ENCODE data around the gene EDEM3.

The EDEM3 gene

DNA sequence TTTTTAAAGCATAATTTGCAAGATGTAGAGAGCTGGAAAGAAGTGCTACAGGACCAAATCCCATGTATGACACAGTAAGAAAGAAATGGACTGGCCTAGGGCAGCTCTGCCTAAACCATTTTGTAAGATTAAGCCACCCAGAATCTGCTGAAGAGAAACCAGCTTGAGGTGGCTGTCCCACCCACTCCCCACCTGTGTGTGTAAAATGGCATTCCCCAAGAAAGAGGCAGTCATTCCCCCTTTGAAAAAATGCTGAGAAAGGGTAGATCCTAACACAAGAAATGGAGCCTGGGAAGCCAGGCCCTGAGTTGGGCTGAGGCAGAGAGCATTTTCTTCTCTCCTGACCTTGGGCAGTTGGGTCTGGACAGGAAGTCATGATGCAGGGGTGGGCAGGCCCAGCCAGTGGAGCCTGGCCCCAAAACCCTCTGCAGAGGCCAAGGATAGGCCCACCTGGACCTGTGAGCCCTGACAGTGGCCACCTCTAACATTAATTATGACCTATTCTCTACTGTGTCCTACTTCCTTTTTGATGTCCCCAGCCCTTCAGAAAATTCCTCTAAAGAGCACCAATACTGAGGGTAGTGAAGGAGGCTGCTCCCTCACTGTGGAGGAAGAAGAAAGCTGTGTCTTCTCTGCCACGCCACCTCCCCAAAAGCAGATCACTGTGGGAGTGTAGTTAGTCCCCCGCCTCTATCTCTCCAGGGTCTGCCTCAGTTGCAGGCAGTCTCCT is 94.0 kb downstream of the EDEM3 start:
- Mint-ChIP-seq H3K9me3 (no peaks in the 10 kb centered on the region), H3K27me3 (ENCODE audit: low read depth) (peaks cover 14% of the 10 kb centered on the region), H3K4me3 (no peak overlapping the region), H3K27ac (peak overlapping the region; percentile 16 to 48 (median 42)), H3K36me3 (ENCODE audit: low read depth) (no peaks in the 10 kb centered on the region), H3K4me1 (peaks cover 34% of the 10 kb centered on the region)
- TF ChIP-seq CTCF (IDR thresholded peaks at IDR 0.05; ENCODE audit: unreplicated experiment in 3 of 3): no peak

GRCh38 chr1:184658055-184658454 is 96.6 kb downstream of the EDEM3 start:
- Mint-ChIP-seq H3K9me3 (no peaks in the 10 kb centered on the region), H3K27me3 (ENCODE audit: low read depth) (no peaks in the 10 kb centered on the region)

DNA sequence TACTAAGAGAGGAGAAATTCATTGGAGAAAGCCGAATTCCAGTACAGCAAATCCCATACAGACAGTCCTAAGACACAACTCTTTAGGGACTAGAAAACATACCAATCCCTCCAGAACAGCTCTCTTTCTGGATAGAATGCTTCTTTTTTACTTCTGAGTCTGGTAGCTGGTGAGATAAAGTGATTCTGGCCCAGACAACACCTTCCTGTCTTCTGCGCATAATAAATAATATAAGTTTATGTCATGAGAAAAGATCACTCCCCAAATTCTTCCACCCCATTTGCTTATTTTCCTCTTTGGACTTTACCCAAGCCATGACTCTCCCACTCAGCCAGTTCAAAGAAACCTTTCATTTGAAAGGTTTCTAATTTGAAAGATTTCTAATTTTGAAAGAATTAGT is 98.4 kb downstream of the EDEM3 start:
- H3K36me3 Mint-ChIP-seq (ENCODE audit: low read depth): no peaks in the 10 kb centered on the region
- H3K4me3 Mint-ChIP-seq: no peak overlapping the region
- H3K27me3 Mint-ChIP-seq (ENCODE audit: low read depth): no peaks in the 10 kb centered on the region
- H3K4me1 Mint-ChIP-seq: peaks cover 21% of the 10 kb centered on the region
- peak overlapping the region in 2 of 3 experiments; percentile 19 to 20 for H3K27ac Mint-ChIP-seq
- H3K9me3 Mint-ChIP-seq: peaks cover 10% of the 10 kb centered on the region
- no peak for TF ChIP-seq CTCF (IDR thresholded peaks at IDR 0.05; ENCODE audit: unreplicated experiment in 3 of 3)

More at GRCh38 chr1:184658055-184658454, 96.6 kb downstream of the EDEM3 start:
- Mint-ChIP-seq H3K4me1 (peaks cover 26% of the 10 kb centered on the region), H3K36me3 (ENCODE audit: low read depth) (no peaks in the 10 kb centered on the region), H3K4me3 (no peak overlapping the region), H3K27ac (no peak overlapping the region)
- no peak for TF ChIP-seq CTCF (IDR thresholded peaks at IDR 0.05; ENCODE audit: unreplicated experiment in 3 of 3)

- H3K36me3 Mint-ChIP-seq (ENCODE audit: low read depth): no peaks in the 10 kb centered on the region
- no peak overlapping the region for H3K4me3 Mint-ChIP-seq
- no peak for TF ChIP-seq CTCF (IDR thresholded peaks at IDR 0.05; ENCODE audit: unreplicated experiment in 3 of 3)
- H3K27ac Mint-ChIP-seq: peak overlapping the region in 1 of 3 experiments; percentile 9
- peaks cover 14% of the 10 kb centered on the region for H3K9me3 Mint-ChIP-seq
- H3K4me1 Mint-ChIP-seq: peaks cover 14% of the 10 kb centered on the region
- H3K27me3 Mint-ChIP-seq (ENCODE audit: low read depth): peaks cover 4% of the 10 kb centered on the region
Measured at GRCh38 chr1:184655185-184655584, 99.5 kb downstream of the EDEM3 start.

DNA sequence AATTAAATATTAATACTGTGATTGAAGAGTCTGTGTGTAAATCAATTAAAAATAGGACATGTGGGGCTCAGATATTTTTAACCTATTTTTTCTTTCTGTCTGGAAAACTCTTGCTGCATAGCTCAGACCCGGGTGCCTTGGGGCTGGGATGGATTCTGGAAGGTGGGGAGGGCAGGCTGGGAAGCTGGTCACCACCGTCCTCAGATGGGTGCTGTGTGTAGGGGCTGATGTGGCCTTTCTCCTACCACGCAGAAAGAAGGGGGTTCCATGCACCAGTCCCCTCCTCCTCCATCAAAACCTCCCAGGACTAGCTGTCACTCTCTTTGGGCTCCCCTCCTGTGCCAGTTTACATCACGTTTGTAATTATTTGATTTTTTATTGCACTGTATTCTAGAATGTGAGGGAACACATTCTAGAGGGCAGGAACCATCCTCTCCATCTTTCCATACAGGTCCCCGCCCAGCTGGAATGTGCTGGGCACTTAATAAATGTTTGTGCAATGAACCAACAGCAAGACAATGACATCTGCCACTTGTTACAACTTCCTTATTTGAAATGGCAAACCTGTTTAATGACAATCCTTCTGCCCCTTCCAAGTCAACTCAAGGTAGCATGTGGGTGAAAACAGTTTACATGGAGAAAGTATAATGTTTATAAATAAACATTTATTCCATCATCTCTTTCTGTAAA is 104.3 kb downstream of the EDEM3 start:
- Mint-ChIP-seq H3K4me3 (no peak overlapping the region), H3K4me1 (peaks cover 18% of the 10 kb centered on the region), H3K27ac (no peak overlapping the region), H3K36me3 (ENCODE audit: low read depth) (no peaks in the 10 kb centered on the region), H3K27me3 (ENCODE audit: low read depth) (peaks cover 11% of the 10 kb centered on the region), H3K9me3 (peaks cover 24% of the 10 kb centered on the region)
- TF ChIP-seq CTCF (IDR thresholded peaks at IDR 0.05; ENCODE audit: unreplicated experiment in 3 of 3): no peak

Data from nephron (organoid).